SK-MEL-5 (cell line): Measurements from ENCODE around the gene NR6A1. TPM values are rescaled to one million over a fixed set of nuclear protein-coding genes. Genes with fewer than 3 reads are reported as not detected.
A peak's percentile ranks its signal among the peaks of the same experiment; 100 is the strongest.

Experiments used
- DNase-seq: peaks from one replicate; pipeline ENCODE4 v3.0.0-alpha.2; 2016; ENCODE audit warnings: low read depth, low spot score
- in situ Hi-C: cut with HindIII; loops from 2 replicates; pipeline ENCODE4 v1.10.0; 2016; ENCODE audit warnings: low sequenced_read_pairs, high pct_unique_total_duplicates, low pct_unique_long_range_greater_than_20kb
- total RNA-seq: library from RNA; depleted of rRNA; stranded (reverse); fragments of >200 nt; shearing (Covaris generic); gene quantifications from 2 replicates; pipeline ENCODE4 v1.2.3, GENCODE V29; 2014

The NR6A1 gene
- total RNA-seq, 1 experiment from 2014 or later = 7.8 TPM

GRCh38 chr9:124769549-124770358, 1.4 kb downstream of the NR6A1 start:
- in situ Hi-C loops = loop anchor here (25.0 kb wide), 1 partner anchor 118 kb away; no protein-coding TSS in a partner anchor

GRCh38 chr9:124768750-124769548, 2.2 kb downstream of the NR6A1 start:
- no peak for DNase-seq
- in situ Hi-C loops = loop anchor here (25.0 kb wide), 1 partner anchor 118 kb away; no protein-coding TSS in a partner anchor

More at GRCh38 chr9:124769549-124770358, 1.4 kb downstream of the NR6A1 start:
- no peak for DNase-seq

- in situ Hi-C loops = loop anchor here (25.0 kb wide), 1 partner anchor 119 kb away; no protein-coding TSS in a partner anchor
Observed at GRCh38 chr9:124768334-124768733, 2.8 kb downstream of the NR6A1 start.

GRCh38 chr9:124767821-124768220, 3.3 kb downstream of the NR6A1 start:
- in situ Hi-C loops = loop anchor here (25.0 kb wide), 1 partner anchor 119 kb away; no protein-coding TSS in a partner anchor
- peak; percentile 22 for DNase-seq

More at GRCh38 chr9:124768334-124768733, 2.8 kb downstream of the NR6A1 start:
- no peak for DNase-seq

GRCh38 chr9:124766815-124767554, 4.1 kb downstream of the NR6A1 start:
- no peak for DNase-seq
- in situ Hi-C loops = loop anchor here (25.0 kb wide), 1 partner anchor 120 kb away; no protein-coding TSS in a partner anchor

GRCh38 chr9:124766326-124766725, 4.8 kb downstream of the NR6A1 start:
- in situ Hi-C loops = loop anchor here (25.0 kb wide), 1 partner anchor 121 kb away; no protein-coding TSS in a partner anchor
- DNase-seq = no peak

GRCh38 chr9:124765439-124765835, 5.7 kb downstream of the NR6A1 start:
- in situ Hi-C loops = loop anchor here (25.0 kb wide), 1 partner anchor 122 kb away; no protein-coding TSS in a partner anchor
- no peak for DNase-seq

- peak; percentile 65 for DNase-seq
- in situ Hi-C loops = loop anchor here (25.0 kb wide), 1 partner anchor 122 kb away; no protein-coding TSS in a partner anchor
Observed at GRCh38 chr9:124764774-124765438, 6.2 kb downstream of the NR6A1 start.

GRCh38 chr9:124762633-124763032, 8.5 kb downstream of the NR6A1 start:
- DNase-seq = no peak
- in situ Hi-C loops = loop anchor here (25.0 kb wide), 1 partner anchor 125 kb away; no protein-coding TSS in a partner anchor

GRCh38 chr9:124761710-124762109, 9.4 kb downstream of the NR6A1 start:
- in situ Hi-C loops = loop anchor here (25.0 kb wide), 1 partner anchor 126 kb away; no protein-coding TSS in a partner anchor
- DNase-seq = no peak

GRCh38 chr9:124761196-124761595, 9.9 kb downstream of the NR6A1 start:
- in situ Hi-C loops = loop anchor here (25.0 kb wide), 1 partner anchor 126 kb away; no protein-coding TSS in a partner anchor
- no peak for DNase-seq

GRCh38 chr9:124760719-124761118, 10.4 kb downstream of the NR6A1 start:
- no peak for DNase-seq
- in situ Hi-C loops = loop anchor here (25.0 kb wide), 1 partner anchor 127 kb away; no protein-coding TSS in a partner anchor

- in situ Hi-C loops = loop anchor here (25.0 kb wide), 1 partner anchor 128 kb away; no protein-coding TSS in a partner anchor
- DNase-seq = no peak
Observed at GRCh38 chr9:124759327-124759726, 11.8 kb downstream of the NR6A1 start.

- peak; percentile 20 for DNase-seq
- in situ Hi-C loops = loop anchor here (25.0 kb wide), 1 partner anchor 129 kb away; no protein-coding TSS in a partner anchor
Observed at GRCh38 chr9:124758691-124759090, 12.4 kb downstream of the NR6A1 start.

- in situ Hi-C loops = loop anchor here (25.0 kb wide), 1 partner anchor 129 kb away; no protein-coding TSS in a partner anchor
- DNase-seq = no peak
Observed at GRCh38 chr9:124758061-124758460, 13.1 kb downstream of the NR6A1 start.

GRCh38 chr9:124757616-124758015, 13.5 kb downstream of the NR6A1 start:
- in situ Hi-C loops = loop anchor here (25.0 kb wide), 1 partner anchor 130 kb away; no protein-coding TSS in a partner anchor

More at GRCh38 chr9:124757616-124758015, 13.5 kb downstream of the NR6A1 start:
- no peak for DNase-seq
